GM12891 (cell line): ENCODE results near the gene FOXN3.

Source experiments
- PAX5 ChIP-seq: IDR thresholded peaks from 2 replicates; pipeline ENCODE4 v1.6.1; 2011; ENCODE audit warnings: low read length, moderate library complexity, mild to moderate bottlenecking; ENCODE audit not compliant: insufficient read depth, severe bottlenecking
- POLR2A ChIP-seq: IDR thresholded peaks from 2 replicates; pipeline ENCODE4 v1.6.1; 2011; ENCODE audit warnings: low read depth, low read length, control low read depth
- POLR2AphosphoS5 ChIP-seq: IDR thresholded peaks from 2 replicates; pipeline ENCODE4 v1.6.1; 2011; ENCODE audit warnings: low read depth, low read length, control low read depth
- POU2F2 ChIP-seq: IDR thresholded peaks from 2 replicates; pipeline ENCODE4 v1.6.1; 2011; ENCODE audit warnings: low read depth, mild to moderate bottlenecking, control low read depth, low read length, moderate library complexity
- SPI1 ChIP-seq: IDR thresholded peaks from 2 replicates; pipeline ENCODE4 v1.6.1; 2011; ENCODE audit warnings: low read depth, low read length, control low read depth
- TAF1 ChIP-seq: IDR thresholded peaks from 2 replicates; pipeline ENCODE4 v1.6.1; 2011; ENCODE audit warnings: low read depth, low read length, control low read depth

GRCh38 chr14:89175881-89176799 lies 240.9 kb downstream of the FOXN3 start:
- TF ChIP-seq POLR2AphosphoS5, result no peak
- no peak for TF ChIP-seq POLR2A
- no peak for TF ChIP-seq SPI1
- no peak for TF ChIP-seq TAF1
- no peak for TF ChIP-seq PAX5
- TF ChIP-seq POU2F2, result no peak
